HUES48 (cell line): ENCODE results near the gene ATP11C.
"Not testable (repeated sequence)": the region's sequence is repeated elsewhere in the genome, so short reads cannot be mapped to it uniquely, and the experiment has no call there.

Source experiments
- H3K27ac ChIP-seq: one replicate; pipeline ENCODE4 v1.7.0; 2013; ENCODE audit warnings: low read depth, low read length, inconsistent platforms
- H3K27me3 ChIP-seq: 2 replicates; pipeline ENCODE4 v1.6.1; 2013; ENCODE audit warnings: mild to moderate bottlenecking, low read length; ENCODE audit not compliant: control insufficient read depth, insufficient read depth
- H3K36me3 ChIP-seq: 2 replicates; pipeline ENCODE4 v1.6.1; 2013; ENCODE audit warnings: low read length; ENCODE audit not compliant: control insufficient read depth, insufficient read depth
- H3K4me1 ChIP-seq: 2 replicates; pipeline ENCODE4 v1.6.1; 2013; ENCODE audit warnings: mild to moderate bottlenecking, low read length; ENCODE audit not compliant: control insufficient read depth, insufficient read depth
- H3K4me3 ChIP-seq: 2 replicates; pipeline ENCODE4 v1.5.1; 2013; ENCODE audit warnings: mild to moderate bottlenecking, low read depth, low read length
- H3K9ac ChIP-seq: 2 replicates; pipeline ENCODE4 v1.6.1; 2013; ENCODE audit warnings: mild to moderate bottlenecking, low read depth, low read length, moderate library complexity
- H3K9me3 ChIP-seq: 2 replicates; pipeline ENCODE4 v1.6.1; 2013; ENCODE audit warnings: low read length; ENCODE audit not compliant: control insufficient read depth, insufficient read depth

Gene ATP11C

DNA sequence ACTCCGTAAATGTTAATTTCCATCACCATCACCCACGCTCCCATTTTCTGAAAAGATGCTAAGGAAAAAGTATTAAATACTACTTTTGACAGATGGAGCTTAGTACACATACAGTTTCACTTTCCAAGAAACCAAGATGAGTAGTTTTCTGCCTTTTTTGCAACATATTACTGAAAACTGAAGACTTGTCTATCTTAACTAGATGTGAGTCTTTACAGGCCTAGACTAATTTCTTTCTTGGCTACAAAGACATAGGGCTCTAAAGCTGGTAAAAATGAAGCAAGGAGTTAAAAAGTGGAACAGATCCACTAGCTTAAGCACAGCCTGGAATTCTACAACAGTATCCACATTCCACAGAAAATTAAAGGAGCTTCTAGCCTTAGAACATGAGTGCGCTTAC lies 68.2 kb downstream of the ATP11C start:
- H3K4me1 ChIP-seq, result no peaks in the 10 kb centered on the region
- peaks cover 3% of the 10 kb centered on the region; the same call in 1 of the 2 replicates for H3K36me3 ChIP-seq
- no peak overlapping the region for H3K4me3 ChIP-seq
- no peaks in the 10 kb centered on the region for H3K27me3 ChIP-seq
- H3K9me3 ChIP-seq, result no peaks in the 10 kb centered on the region
- no peak overlapping the region for H3K9ac ChIP-seq
- no peak overlapping the region for H3K27ac ChIP-seq

GRCh38 chrX:139862208-139862607 lies 70.6 kb downstream of the ATP11C start:
- Histone ChIP-seq H3K4me1 (no peaks in the 10 kb centered on the region), H3K9me3 (no peaks in the 10 kb centered on the region), H3K9ac (no peak overlapping the region), H3K27me3 (no peaks in the 10 kb centered on the region), H3K36me3 (peaks cover 3% of the 10 kb centered on the region; the same call in 1 of the 2 replicates), H3K27ac (no peak overlapping the region), H3K4me3 (no peak overlapping the region)

GRCh38 chrX:139856826-139857225 lies 76.0 kb downstream of the ATP11C start:
- not testable (repeated sequence) for H3K27me3 ChIP-seq, H3K9me3 ChIP-seq, H3K9ac ChIP-seq

DNA sequence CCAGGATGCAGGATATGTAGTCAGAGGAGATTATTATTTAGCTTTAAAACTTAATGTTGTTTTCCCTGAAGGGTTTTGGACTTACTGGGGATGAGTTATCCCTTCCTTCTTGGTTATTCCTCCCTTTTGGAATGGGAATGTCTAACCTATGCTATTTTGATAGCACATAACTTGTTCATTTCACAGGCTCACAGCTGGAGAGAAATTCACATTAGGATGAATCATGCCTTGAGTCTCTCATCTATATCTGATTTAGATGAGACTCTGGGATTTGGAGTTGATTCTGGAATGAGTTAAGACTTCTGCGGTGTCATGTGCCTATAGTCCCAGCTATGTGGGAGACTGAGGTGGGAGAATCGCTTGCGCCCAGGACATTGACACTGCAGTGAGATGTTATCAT lies 81.1 kb downstream of the ATP11C start:
- no peaks in the 10 kb centered on the region for H3K27me3 ChIP-seq
- no peak overlapping the region for H3K4me3 ChIP-seq
- no peak overlapping the region for H3K27ac ChIP-seq
- peaks cover 66% of the 10 kb centered on the region for H3K4me1 ChIP-seq
- no peaks in the 10 kb centered on the region for H3K9me3 ChIP-seq
- no peak overlapping the region for H3K9ac ChIP-seq
- H3K36me3 ChIP-seq, result no peaks in the 10 kb centered on the region

More at GRCh38 chrX:139856826-139857225, 76.0 kb downstream of the ATP11C start:
- not testable (repeated sequence) for H3K27ac ChIP-seq, H3K36me3 ChIP-seq, H3K4me3 ChIP-seq
- peaks cover 48% of the 10 kb centered on the region for H3K4me1 ChIP-seq

DNA sequence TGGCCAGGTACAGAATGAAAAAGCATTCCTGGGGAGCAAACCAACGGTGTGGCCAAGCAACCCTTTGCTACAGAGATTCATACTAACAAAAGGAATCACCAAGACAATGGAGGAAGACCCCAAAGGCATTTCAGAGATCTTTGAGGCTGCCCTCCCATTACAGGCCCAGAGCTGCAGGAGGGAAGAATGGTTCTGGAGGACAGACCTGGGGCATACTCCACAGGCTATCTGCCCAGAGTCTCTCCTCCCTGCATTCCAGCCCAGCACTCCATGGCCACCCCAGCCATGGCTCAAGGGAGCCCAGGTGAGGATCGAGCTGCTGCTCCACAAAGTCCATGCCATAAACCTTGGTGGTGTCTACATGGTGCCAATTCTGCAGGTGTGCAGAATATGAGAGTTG lies 81.9 kb downstream of the ATP11C start:
- Histone ChIP-seq H3K27me3 (no peaks in the 10 kb centered on the region), H3K4me3 (no peak overlapping the region), H3K36me3 (no peaks in the 10 kb centered on the region), H3K9me3 (no peaks in the 10 kb centered on the region), H3K27ac (peak overlapping the region; percentile 24), H3K4me1 (peaks cover 60% of the 10 kb centered on the region), H3K9ac (no peak overlapping the region)

DNA sequence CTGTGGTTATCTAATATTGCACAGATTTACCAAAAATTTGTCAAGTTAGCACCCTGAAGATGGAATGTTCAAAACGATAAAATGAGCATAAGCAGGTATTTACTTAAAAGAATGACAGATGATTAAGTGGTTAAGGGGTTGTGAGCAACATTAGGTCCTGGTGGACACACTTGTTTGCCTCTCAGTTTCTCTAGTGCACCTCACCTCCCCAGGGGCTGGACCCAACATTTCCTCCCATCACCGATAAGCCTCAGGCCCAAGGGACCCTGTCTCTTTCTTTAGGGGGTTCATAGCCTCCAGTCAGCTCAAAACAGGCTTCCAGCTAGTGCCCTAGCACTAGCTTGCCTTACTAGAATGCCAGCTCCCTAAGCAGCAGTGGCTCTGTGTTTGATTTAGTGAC lies 88.0 kb downstream of the ATP11C start:
- no peaks in the 10 kb centered on the region for H3K36me3 ChIP-seq
- no peaks in the 10 kb centered on the region for H3K27me3 ChIP-seq
- no peak overlapping the region for H3K4me3 ChIP-seq
- H3K4me1 ChIP-seq, result peaks cover 24% of the 10 kb centered on the region
- no peak overlapping the region for H3K27ac ChIP-seq
- H3K9ac ChIP-seq, result no peak overlapping the region
- no peaks in the 10 kb centered on the region for H3K9me3 ChIP-seq

- H3K4me1 ChIP-seq, result peaks cover 20% of the 10 kb centered on the region
- H3K36me3 ChIP-seq, result no peaks in the 10 kb centered on the region
- peak overlapping the region; percentile 12 for H3K27ac ChIP-seq
- H3K9me3 ChIP-seq, result no peaks in the 10 kb centered on the region
- 0 out of 2 replicates have a peak overlapping the region, but pooled peaks have one; percentile 18 for H3K9ac ChIP-seq
- H3K4me3 ChIP-seq, result no peak overlapping the region
- H3K27me3 ChIP-seq, result no peaks in the 10 kb centered on the region
Measured at GRCh38 chrX:139844163-139844562, 88.7 kb downstream of the ATP11C start.

- no peak overlapping the region for H3K9ac ChIP-seq
- peaks cover 3% of the 10 kb centered on the region; the same call in 1 of the 2 replicates for H3K9me3 ChIP-seq
- H3K4me1 ChIP-seq, result peaks cover 20% of the 10 kb centered on the region
- no peak overlapping the region for H3K27ac ChIP-seq
- H3K27me3 ChIP-seq, result no peaks in the 10 kb centered on the region
- no peak overlapping the region for H3K4me3 ChIP-seq
- no peaks in the 10 kb centered on the region for H3K36me3 ChIP-seq
Measured at GRCh38 chrX:139842326-139843185, 90.3 kb downstream of the ATP11C start.

DNA sequence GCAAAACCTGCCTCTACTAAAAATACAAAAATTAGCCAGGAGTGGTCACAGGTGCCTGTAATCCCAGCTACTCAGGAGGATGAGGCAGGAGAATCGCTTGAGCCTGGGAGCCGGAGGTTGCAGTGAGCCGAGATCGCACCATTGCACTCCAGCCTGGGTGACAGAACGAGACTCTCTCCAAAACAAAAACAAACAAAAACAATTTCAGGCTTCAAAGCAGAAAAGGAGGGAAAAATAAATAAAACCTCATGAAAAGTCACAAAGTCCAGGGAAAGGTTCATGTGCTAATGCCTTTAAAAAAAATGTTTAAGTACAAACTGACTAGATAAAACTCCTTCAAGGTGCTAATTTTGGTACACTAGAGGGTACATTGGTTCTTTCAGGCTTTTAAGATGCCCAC lies 96.5 kb downstream of the ATP11C start:
- not testable (repeated sequence) for H3K9ac ChIP-seq, H3K36me3 ChIP-seq, H3K27me3 ChIP-seq, H3K9me3 ChIP-seq, H3K27ac ChIP-seq, H3K4me3 ChIP-seq
- peaks cover 36% of the 10 kb centered on the region for H3K4me1 ChIP-seq

- peaks cover 3% of the 10 kb centered on the region; the same call in 1 of the 2 replicates for H3K9me3 ChIP-seq
- no peaks in the 10 kb centered on the region for H3K27me3 ChIP-seq
- H3K36me3 ChIP-seq, result no peaks in the 10 kb centered on the region
- peaks cover 51% of the 10 kb centered on the region for H3K4me1 ChIP-seq
- H3K9ac ChIP-seq, result no peak overlapping the region
- no peak overlapping the region for H3K27ac ChIP-seq
- H3K4me3 ChIP-seq, result no peak overlapping the region
Measured at GRCh38 chrX:139834879-139835278, 98.0 kb downstream of the ATP11C start.

GRCh38 chrX:139832718-139833309 lies 100.0 kb downstream of the ATP11C start:
- Histone ChIP-seq H3K4me1 (peaks cover 71% of the 10 kb centered on the region), H3K36me3 (no peaks in the 10 kb centered on the region), H3K9ac (no peak overlapping the region; the same call in 1 of the 2 replicates), H3K4me3 (peak overlapping the region; percentile 5; the same call in 1 of the 2 replicates), H3K27ac (peak overlapping the region; percentile 25), H3K27me3 (no peaks in the 10 kb centered on the region), H3K9me3 (no peaks in the 10 kb centered on the region)
